Measurements from ENCODE around the gene BIRC6.
"Not testable (repeated sequence)": the region's sequence is repeated elsewhere in the genome, so short reads cannot be mapped to it uniquely, and the experiment has no call there.

Gene BIRC6

GRCh38 chr2:32356681-32357317, at the start of gene BIRC6:
BIRC6 (plus strand) TSS chr2:32357023; CDS start chr2:32357162, 139 bp downstream.
- DNase-seq, result peak; percentile 88

DNA sequence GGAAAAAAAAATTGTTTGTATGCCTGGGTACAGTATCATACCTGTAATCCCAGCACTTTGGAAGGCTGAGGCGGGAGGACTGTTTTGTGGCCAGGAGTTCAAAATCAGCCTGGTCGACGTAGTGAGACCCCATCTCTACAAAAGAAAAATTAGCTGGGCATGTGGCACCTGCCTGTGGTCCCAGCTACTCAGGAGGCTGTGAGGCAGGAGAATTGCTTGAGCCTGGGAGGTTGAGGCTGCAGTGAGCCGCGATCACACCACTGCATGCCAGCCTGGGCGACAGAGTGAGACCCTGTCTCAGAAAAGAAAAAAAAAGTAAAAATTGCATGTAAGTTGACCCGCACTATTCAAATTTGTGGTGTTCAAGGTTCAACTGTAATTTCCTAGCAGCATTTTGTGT, 46.2 kb upstream of the BIRC6 start:
- no peak for DNase-seq

DNA sequence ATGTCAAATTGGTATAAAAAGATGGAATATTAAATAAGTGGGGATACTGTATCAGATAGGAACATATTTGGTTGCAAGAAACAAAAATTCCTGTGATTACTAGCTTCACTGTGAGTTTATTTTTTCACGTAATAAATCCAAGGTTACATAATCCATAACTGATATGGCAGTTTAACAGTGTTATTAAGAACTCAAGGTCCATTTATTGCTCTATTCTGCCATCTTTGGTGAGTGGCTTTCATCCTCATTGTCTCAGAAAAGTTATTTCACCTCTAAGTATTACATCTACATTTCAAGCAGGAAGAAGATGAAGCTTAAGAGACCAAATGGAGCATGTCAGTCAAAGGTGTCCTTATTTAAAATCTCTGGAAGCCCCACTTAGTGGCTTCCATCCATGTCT, 41.9 kb upstream of the BIRC6 start:
- no peak for DNase-seq

DNA sequence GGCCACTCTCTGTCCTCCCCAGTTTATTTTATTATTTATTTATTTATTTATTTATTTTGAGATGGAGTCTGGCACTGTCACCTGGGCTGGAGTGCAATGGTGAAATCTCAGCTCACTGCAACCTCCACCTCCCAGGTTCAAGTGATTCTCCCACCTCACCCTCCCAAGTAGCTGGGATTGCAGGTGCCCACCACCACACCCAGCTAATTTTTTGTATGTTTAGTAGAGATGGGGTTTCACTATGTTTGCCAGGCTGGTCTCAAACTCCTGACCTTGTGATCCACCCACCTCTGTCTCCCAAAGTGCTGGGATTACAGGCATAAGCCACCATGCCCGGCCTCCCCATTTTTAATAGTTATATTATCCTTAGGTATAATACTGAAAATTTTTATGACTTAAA, 28.1 kb upstream of the BIRC6 start:
- DNase-seq, result not testable (repeated sequence)

GRCh38 chr2:32329180-32329980, 27.4 kb upstream of the BIRC6 start:
- DNase-seq, result not testable (repeated sequence)

GRCh38 chr2:32330136-32330535, 26.7 kb upstream of the BIRC6 start:
- DNase-seq, result no peak

DNA sequence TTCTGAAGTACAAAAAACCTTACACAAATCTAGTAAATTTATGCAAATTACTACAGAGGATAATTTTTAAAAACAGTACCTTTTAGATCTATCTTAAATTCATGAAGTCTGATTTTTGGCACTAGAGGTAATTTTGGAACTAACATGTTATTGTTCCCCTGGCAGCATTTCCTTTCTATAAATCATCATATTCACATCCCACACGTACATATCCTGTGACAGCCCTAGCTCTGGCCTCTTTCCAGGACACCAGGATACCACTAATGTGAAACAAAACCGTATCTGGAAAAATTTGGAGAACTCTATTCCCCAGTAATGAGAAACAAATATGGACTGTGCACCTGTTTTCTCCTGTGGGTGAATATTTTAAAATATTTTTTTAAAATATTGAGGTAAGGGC, 14.0 kb upstream of the BIRC6 start:
- no peak for DNase-seq

DNA sequence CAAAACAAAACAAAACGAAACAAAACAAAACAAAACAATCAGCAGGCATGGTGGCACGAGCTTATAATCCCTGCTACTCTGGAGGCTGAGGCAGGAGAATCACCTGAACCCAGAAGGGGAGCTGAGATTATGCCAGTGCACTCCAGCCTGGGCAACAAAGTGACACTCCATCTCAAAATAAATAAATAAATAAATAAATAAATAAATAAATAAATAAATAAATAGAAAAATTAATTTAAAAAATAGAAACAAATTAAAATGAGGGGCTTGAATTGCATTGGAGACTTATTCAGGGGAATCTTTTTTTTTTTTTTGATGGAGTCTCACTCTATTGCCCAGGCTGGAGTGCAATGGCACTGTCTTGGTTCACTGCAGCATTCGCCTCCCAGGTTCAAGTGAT, 6.0 kb upstream of the BIRC6 start:
- not testable (repeated sequence) for DNase-seq

DNA sequence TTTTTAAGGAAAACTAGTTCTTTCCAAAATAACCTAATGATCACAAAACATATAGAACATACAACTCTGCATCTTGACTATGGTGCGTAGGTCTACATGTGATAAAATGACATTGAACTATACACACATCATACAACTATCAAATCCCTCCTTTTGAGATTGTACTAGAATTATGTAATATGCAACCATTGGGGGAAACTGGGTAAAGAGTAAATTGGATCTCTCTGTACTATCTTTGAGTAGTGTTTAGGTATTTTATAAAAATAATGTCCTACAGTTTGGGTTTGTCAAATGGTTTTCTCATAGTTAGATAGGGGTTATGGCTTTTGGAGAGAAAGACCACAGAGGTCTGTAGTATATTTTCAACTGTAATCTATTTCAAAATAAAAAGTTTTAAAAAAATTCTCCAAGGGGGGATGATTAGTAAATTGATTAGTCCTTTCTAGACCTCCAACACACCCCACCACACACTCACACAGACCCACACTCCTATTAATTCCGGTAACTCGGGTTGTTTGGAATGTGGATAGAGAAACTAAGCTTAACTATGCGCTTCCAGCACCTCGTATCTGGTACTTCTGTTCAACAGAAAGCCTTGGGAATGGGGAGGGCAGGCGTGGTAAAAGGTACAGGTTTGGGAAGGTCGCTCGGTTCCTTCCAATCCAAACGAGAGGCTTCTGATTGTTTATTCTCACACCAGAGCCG, 695 bp upstream of the BIRC6 start:
- DNase-seq, result no peak

DNA sequence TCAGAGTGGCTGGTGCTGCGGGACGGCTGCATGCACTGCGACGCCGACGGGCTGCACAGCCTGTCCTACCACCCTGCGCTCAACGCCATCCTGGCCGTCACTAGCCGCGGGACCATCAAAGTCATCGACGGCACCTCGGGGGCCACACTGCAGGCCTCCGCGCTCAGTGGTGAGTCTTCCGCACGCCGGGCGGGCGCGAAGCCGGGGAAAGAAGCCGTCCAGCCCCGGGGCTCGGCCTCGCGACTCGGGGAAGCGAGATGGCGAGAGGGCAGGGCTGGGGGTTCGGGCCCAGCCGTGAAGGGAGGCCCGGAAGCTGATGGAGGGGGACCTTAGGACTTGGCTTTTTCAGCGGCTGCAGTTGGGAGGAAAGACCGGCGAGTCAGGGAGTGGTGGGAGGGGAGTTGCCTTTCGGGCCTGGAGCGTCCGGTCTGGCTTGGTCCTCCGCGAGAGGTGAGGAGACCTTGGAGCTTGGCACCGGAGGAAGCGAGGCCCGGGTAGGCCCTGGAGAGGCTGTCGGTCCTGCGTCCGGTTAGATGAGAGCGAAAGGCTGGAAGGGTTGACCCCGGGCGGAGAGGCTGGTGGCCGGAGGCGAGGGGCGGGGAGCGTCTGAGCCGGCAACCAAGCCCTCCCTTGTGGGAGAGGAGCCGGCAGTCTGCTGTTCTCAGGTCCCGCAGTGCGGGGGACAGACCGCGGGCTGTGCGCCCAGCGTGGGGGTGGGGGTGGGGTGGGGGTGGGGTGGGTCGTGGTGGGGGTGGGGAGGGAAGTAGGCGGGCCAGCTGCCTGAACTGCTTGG, 691 bp downstream of the BIRC6 start:
- DNase-seq, result no peak

DNA sequence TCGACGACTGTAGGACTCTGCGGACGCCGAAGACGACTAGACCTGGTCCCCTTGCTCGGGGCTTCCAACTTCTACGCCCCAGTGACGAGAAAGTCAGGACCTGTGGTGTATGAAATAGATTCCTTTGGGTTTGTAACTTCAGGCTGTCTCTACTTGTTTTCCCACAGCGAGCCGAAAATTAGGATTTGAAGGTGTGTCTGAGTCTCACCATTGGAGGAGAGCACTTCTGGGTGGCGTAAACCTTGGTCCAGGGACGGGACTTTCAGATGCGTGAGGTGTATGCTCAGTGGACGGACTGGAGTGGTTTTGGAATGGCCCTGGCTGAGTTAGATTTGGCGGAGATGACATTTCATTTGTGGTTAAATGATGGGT, 1.3 kb downstream of the BIRC6 start:
- DNase-seq, result no peak

GRCh38 chr2:32360416-32360815, 3.6 kb downstream of the BIRC6 start:
- DNase-seq, result no peak

- DNase-seq, result not testable (repeated sequence)
Measured at GRCh38 chr2:32362997-32363396, 6.2 kb downstream of the BIRC6 start.

DNA sequence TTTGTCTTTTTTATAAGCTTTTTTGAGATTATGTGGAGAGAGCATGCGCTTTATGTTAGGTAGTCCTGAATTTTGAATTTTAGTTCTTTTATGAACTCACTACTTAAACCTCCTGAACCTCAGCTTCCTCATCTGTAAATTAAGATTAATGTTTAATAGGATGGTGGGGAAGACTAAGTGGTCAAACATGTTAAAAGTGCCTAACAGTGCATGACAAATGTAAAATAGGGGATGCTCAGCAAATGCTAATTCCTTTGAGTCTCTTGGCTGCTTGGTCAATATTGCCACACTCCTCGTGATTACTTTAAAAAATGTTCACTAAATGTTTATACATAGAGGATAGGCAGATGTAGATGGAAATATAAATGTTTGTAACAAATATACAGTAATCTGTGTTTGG, 6.8 kb downstream of the BIRC6 start:
- DNase-seq, result no peak

DNA sequence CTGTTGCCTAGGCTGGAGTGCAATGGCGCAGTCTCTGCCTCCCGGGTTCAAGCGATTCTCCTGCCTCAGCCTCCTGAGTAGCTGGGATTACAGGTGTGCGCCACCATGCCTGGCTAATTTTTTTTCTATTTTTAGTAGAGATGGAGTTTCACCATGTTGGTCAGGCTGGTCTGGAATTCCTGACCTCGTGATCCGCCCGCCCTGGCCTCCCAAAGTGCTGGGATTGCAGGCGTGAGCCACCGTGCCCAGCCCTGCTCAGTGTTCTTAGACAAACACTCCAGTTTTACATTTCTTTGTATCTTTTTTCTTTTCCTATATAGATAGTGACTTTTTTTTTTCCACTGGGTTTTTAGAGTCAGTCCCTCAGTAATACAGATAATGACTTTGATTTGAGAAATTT, 7.5 kb downstream of the BIRC6 start:
- not testable (repeated sequence) for DNase-seq

GRCh38 chr2:32365679-32366078, 8.9 kb downstream of the BIRC6 start:
- not testable (repeated sequence) for DNase-seq

- no peak for DNase-seq
Measured at GRCh38 chr2:32366595-32366994, 9.8 kb downstream of the BIRC6 start.

- DNase-seq, result no peak
Measured at GRCh38 chr2:32369222-32369621, 12.4 kb downstream of the BIRC6 start.

DNA sequence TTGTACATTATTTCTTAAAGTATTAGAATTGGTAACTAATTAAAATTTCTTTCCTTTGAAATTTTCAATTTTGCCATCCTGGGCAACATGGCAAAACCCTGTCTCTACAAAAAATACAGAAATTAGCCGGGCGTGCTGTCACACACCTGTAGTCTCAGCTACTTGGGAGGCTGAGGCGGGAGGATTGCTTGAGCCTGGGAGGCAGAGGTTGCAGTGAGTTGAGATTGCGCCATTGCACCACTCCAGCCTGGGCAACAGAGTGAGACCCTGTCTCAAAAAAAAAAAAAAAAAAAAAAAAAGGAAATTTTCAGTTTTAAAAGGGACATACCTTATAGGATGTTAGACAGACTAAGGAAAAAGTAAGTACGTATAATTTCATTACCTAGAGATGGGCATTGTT, 14.1 kb downstream of the BIRC6 start:
- DNase-seq, result not testable (repeated sequence)

DNA sequence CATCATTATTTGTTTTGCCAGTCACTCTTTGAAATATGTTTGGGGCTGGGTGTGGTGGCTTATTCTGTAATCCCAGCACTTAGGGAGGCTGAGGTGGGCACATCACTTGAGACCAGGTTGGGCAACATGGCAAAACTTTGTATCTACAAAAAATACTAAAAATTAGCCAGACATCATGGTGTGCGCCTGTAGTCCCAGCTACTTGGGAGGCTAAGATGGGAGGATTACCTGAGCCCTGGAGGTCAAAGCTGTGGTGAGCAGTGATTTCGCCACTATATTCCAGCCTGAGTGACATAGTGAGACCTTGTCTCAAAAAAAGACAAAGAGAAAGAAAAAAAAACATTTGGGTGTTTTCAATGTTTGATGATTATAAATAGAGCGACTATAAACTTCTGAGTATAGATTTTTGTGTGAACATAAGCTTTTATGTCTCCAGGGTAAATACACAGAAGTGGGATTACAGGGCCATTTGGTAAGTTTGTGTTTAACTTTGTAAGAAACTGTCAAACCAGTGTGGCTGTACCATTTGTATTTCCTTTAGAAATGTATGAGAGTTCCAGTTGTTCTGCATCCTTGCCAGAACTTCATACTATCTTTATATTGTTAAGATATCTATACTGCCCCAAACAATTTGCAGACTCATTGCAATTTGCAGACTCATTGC, 15.8 kb downstream of the BIRC6 start:
- no peak for DNase-seq

DNA sequence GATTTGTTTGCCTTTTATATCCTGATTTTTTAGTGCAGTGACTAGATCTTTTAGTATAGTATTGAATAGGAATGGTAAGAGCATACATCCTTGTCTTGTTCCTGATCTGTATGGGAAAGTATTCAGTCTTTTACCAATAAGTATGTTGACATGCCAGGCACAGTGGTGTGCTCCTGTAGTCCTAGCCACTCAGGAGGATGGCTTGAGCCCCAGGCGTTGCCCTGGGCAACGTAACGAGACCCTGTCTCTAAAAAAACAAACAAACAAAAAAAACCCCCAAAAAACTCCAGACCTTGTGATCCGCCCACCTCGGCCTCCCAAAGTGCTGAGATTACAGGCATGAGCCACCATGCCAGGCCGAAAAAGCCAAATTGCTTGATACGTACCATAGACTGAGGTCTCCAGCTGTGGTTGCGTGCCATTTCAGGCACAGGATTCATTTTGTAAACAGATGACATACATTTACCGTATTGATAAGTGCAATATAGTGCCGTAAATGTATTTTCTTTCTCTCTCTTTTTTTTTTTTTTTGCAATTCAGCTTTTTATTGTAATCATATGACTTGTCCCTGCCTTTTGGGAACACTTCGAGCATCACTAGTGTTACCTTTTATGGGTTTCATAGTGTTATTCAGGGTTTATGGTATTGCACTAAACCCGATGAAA, 18.5 kb downstream of the BIRC6 start:
- DNase-seq, result no peak

- no peak for DNase-seq
Measured at GRCh38 chr2:32376756-32377155, 19.9 kb downstream of the BIRC6 start.

Measured in NCI-H1436 (cell line).